Keratinocyte (primary cell): ENCODE results near the gene RTKN.

Experiments
- CTCF ChIP-seq, 3 experiments: IDR thresholded peaks in 1 of 3; conservative IDR thresholded peaks in 1 of 3; optimal IDR thresholded peaks in 1 of 3; 2 replicates in 2 of 3; 3 replicates in 1 of 3; pipeline versions ENCODE3 to v1.5.1; 2011; ENCODE audit warnings: low read length in 3 of 3, mild to moderate bottlenecking in 3 of 3, moderate library complexity in 2 of 3, control low read depth in 1 of 3, inconsistent platforms in 1 of 3; ENCODE audit not compliant: insufficient read depth in 2 of 3; ENCODE audit errors: extremely low read depth in 1 of 3
- EZH2 ChIP-seq: IDR thresholded peaks from one replicate; pipeline ENCODE4 v1.6.1; 2012; ENCODE audit warnings: inconsistent platforms, mild to moderate bottlenecking, low read length, moderate library complexity

GRCh38 chr2:74472086-74472944, 30.6 kb upstream of the RTKN start, which contains the start of gene MRPL53:
- TF ChIP-seq CTCF (optimal IDR thresholded peaks at IDR 0.05 in 1 of 3, IDR thresholded peaks at IDR 0.05 in 1 of 3, conservative IDR thresholded peaks at IDR 0.05 in 1 of 3; ENCODE audit: extremely low read depth in 1 of 3, insufficient read depth in 2 of 3, low read length in 3 of 3) (no peak), EZH2 (no peak)
